ENCODE data around the gene DLL4. TPM values are rescaled to one million over a fixed set of nuclear protein-coding genes. Genes with fewer than 3 reads are reported as not detected.

The DLL4 gene
- polyA plus RNA-seq, 1 donor from 2014 or later: 2.2 TPM

DNA sequence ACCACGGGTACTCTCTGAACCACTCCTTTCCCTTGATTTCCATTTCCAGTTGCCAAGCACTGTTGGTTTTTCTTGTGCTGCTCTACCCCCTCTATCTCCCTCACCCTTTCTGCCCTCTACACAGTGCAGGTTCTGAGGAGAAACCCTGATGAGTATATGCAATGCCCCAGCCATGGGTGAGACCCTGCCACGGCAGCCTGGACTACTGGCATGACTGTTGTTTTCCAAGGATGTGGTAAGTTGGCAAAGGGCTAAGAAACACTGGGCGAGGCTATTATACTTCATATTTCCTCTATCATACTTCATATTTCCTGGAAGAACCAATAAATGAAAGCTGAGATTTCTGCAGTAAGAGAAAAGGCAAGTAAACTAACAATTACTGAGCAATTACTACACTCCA, 52.0 kb downstream of the DLL4 start:
- H3F3A ChIP-seq (ENCODE audit: insufficient read depth, low read length, poor library complexity, severe bottlenecking): no peaks in the 10 kb centered on the region
- H3K27me3 ChIP-seq (ENCODE audit: insufficient read depth, low read depth, low read length): no peaks in the 10 kb centered on the region
- H4K20me1 ChIP-seq (ENCODE audit: insufficient read depth): no peaks in the 10 kb centered on the region
- H3K9me2 ChIP-seq (ENCODE audit: insufficient read depth, low read length): no peaks in the 10 kb centered on the region
- TF ChIP-seq, protein P1, sequence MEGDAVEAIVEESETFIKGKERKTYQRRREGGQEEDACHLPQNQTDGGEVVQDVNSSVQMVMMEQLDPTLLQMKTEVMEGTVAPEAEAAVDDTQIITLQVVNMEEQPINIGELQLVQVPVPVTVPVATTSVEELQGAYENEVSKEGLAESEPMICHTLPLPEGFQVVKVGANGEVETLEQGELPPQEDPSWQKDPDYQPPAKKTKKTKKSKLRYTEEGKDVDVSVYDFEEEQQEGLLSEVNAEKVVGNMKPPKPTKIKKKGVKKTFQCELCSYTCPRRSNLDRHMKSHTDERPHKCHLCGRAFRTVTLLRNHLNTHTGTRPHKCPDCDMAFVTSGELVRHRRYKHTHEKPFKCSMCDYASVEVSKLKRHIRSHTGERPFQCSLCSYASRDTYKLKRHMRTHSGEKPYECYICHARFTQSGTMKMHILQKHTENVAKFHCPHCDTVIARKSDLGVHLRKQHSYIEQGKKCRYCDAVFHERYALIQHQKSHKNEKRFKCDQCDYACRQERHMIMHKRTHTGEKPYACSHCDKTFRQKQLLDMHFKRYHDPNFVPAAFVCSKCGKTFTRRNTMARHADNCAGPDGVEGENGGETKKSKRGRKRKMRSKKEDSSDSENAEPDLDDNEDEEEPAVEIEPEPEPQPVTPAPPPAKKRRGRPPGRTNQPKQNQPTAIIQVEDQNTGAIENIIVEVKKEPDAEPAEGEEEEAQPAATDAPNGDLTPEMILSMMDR (IDR thresholded peaks at IDR 0.05; ENCODE audit: poor library complexity, severe bottlenecking): no peak
- TF ChIP-seq POLR2AphosphoS5 (IDR thresholded peaks at IDR 0.05) (no peak), EZH2 (IDR thresholded peaks at IDR 0.05; ENCODE audit: borderline replicate concordance, insufficient read depth, low read length, poor library complexity, severe bottlenecking) (no peak), TAF1 (IDR thresholded peaks at IDR 0.05; ENCODE audit: low read depth) (no peak), MXI1 (conservative IDR thresholded peaks at IDR 0.05; ENCODE audit: poor library complexity, severe bottlenecking) (no peak), EP300 (conservative IDR thresholded peaks at IDR 0.05; ENCODE audit: poor library complexity, severe bottlenecking) (no peak), RAD21 (conservative IDR thresholded peaks at IDR 0.05) (no peak)
- TF ChIP-seq, protein P2, sequence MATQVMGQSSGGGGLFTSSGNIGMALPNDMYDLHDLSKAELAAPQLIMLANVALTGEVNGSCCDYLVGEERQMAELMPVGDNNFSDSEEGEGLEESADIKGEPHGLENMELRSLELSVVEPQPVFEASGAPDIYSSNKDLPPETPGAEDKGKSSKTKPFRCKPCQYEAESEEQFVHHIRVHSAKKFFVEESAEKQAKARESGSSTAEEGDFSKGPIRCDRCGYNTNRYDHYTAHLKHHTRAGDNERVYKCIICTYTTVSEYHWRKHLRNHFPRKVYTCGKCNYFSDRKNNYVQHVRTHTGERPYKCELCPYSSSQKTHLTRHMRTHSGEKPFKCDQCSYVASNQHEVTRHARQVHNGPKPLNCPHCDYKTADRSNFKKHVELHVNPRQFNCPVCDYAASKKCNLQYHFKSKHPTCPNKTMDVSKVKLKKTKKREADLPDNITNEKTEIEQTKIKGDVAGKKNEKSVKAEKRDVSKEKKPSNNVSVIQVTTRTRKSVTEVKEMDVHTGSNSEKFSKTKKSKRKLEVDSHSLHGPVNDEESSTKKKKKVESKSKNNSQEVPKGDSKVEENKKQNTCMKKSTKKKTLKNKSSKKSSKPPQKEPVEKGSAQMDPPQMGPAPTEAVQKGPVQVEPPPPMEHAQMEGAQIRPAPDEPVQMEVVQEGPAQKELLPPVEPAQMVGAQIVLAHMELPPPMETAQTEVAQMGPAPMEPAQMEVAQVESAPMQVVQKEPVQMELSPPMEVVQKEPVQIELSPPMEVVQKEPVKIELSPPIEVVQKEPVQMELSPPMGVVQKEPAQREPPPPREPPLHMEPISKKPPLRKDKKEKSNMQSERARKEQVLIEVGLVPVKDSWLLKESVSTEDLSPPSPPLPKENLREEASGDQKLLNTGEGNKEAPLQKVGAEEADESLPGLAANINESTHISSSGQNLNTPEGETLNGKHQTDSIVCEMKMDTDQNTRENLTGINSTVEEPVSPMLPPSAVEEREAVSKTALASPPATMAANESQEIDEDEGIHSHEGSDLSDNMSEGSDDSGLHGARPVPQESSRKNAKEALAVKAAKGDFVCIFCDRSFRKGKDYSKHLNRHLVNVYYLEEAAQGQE (IDR thresholded peaks at IDR 0.05; ENCODE audit: borderline replicate concordance): no peak
- no peaks in the 10 kb centered on the region for H3K79me2 ChIP-seq (replicated peaks; ENCODE audit: insufficient read depth, low read length)
- no peak overlapping the region for H3K4me2 ChIP-seq (ENCODE audit: low read length)
- no peak overlapping the region for H3K4me3 ChIP-seq (ENCODE audit: low read length)
- peaks cover 4% of the 10 kb centered on the region for H3K36me3 ChIP-seq (ENCODE audit: insufficient read depth, low read length)
- no peak overlapping the region for H3K9ac ChIP-seq (ENCODE audit: low read length)
- H3K27ac ChIP-seq (ENCODE audit: low read length): no peak overlapping the region
- H3K9me3 ChIP-seq (ENCODE audit: low read length): no peaks in the 10 kb centered on the region
- H2AFZ ChIP-seq (ENCODE audit: low read depth, low read length): no peak overlapping the region

DNA sequence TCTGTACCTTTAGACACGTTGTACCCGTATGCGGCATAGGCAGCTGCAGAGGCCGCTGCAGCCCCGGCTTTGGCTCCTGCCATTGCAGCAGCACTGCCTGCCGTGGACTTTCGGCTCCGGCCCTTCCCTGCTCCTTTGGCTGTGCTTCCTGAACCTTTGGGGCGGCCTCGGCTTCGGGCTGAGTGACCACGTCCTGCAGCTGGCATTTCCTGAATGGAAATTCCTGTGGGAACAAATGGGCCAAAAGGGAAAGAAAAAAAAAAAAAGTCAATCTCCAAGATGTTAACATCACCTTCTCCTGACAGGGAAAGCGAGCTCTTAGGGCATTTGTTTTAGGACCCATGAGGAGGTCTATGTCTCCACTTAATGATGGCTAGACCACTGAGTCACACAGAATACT, 53.7 kb downstream of the DLL4 start:
- TF ChIP-seq, protein P1 (IDR thresholded peaks at IDR 0.05; ENCODE audit: poor library complexity, severe bottlenecking): no peak
- H3K9ac ChIP-seq (ENCODE audit: low read length): no peak overlapping the region
- no peak overlapping the region for H3K4me3 ChIP-seq (ENCODE audit: low read length)
- no peaks in the 10 kb centered on the region for H3K9me2 ChIP-seq (ENCODE audit: insufficient read depth, low read length)
- H2AFZ ChIP-seq (ENCODE audit: low read depth, low read length): no peak overlapping the region
- no peaks in the 10 kb centered on the region for H3K27me3 ChIP-seq (ENCODE audit: insufficient read depth, low read depth, low read length)
- H3K9me3 ChIP-seq (ENCODE audit: low read length): no peaks in the 10 kb centered on the region
- H3K4me2 ChIP-seq (ENCODE audit: low read length): no peak overlapping the region
- H3K27ac ChIP-seq (ENCODE audit: low read length): no peak overlapping the region
- no peaks in the 10 kb centered on the region for H3K79me2 ChIP-seq (replicated peaks; ENCODE audit: insufficient read depth, low read length)
- peaks cover 4% of the 10 kb centered on the region for H3K36me3 ChIP-seq (ENCODE audit: insufficient read depth, low read length)
- no peaks in the 10 kb centered on the region for H3F3A ChIP-seq (ENCODE audit: insufficient read depth, low read length, poor library complexity, severe bottlenecking)
- H4K20me1 ChIP-seq (ENCODE audit: insufficient read depth): no peaks in the 10 kb centered on the region

Data from neural cell (in vitro differentiated cells).